ENCODE data around the gene PLA2G4E. TPM values are rescaled to one million over a fixed set of nuclear protein-coding genes. Genes with fewer than 3 reads are reported as not detected.

PLA2G4E gene
- total RNA-seq, 2 donors from 2014 or later: 0.11 TPM; not detected in 1

GRCh38 chr15:42034628-42035434 is 14.0 kb upstream of the PLA2G4E start:
- Histone ChIP-seq H3K36me3 (no peaks in the 10 kb centered on the region), H3K27me3 (no peaks in the 10 kb centered on the region), H3K4me1 (peaks cover 0 to 8% of the 10 kb centered on the region in 2 donors), H3K27ac (no peak overlapping the region), H3K9me3 (no peaks in the 10 kb centered on the region), H3K4me3 (no peak overlapping the region)
- no peak for TF ChIP-seq CTCF (IDR thresholded peaks at IDR 0.05)
- DNase-seq (ENCODE audit: low spot score): no peak

GRCh38 chr15:42033214-42033873 is 12.5 kb upstream of the PLA2G4E start:
- Histone ChIP-seq H3K4me1 (peaks cover 0 to 8% of the 10 kb centered on the region in 2 donors), H3K27me3 (no peaks in the 10 kb centered on the region), H3K9me3 (no peaks in the 10 kb centered on the region), H3K27ac (peak overlapping the region in 1 of 2 donors; percentile 32), H3K4me3 (no peak overlapping the region), H3K36me3 (no peaks in the 10 kb centered on the region)
- TF ChIP-seq CTCF (IDR thresholded peaks at IDR 0.05): no peak
- DNase-seq (ENCODE audit: low spot score): no peak

- H3K4me3 ChIP-seq: no peak overlapping the region
- TF ChIP-seq CTCF (IDR thresholded peaks at IDR 0.05): no peak
- H3K9me3 ChIP-seq: no peaks in the 10 kb centered on the region
- peaks cover 0 to 13% of the 10 kb centered on the region in 2 donors for H3K4me1 ChIP-seq
- peak overlapping the region in 1 of 2 donors; percentile 32 for H3K27ac ChIP-seq
- no peak for DNase-seq (ENCODE audit: low spot score)
- H3K27me3 ChIP-seq: no peaks in the 10 kb centered on the region
- H3K36me3 ChIP-seq: no peaks in the 10 kb centered on the region
Measured at GRCh38 chr15:42032376-42033213, 11.8 kb upstream of the PLA2G4E start.

GRCh38 chr15:42031198-42031915 is 10.5 kb upstream of the PLA2G4E start:
- Histone ChIP-seq H3K27ac (no peak overlapping the region), H3K4me1 (peaks cover 0 to 14% of the 10 kb centered on the region in 2 donors), H3K27me3 (no peaks in the 10 kb centered on the region), H3K4me3 (no peak overlapping the region), H3K9me3 (no peaks in the 10 kb centered on the region), H3K36me3 (no peaks in the 10 kb centered on the region)
- TF ChIP-seq CTCF (IDR thresholded peaks at IDR 0.05): no peak
- no peak for DNase-seq (ENCODE audit: low spot score)

GRCh38 chr15:42027521-42027920 is 6.7 kb upstream of the PLA2G4E start:
- no peak for DNase-seq (ENCODE audit: low spot score)
- Histone ChIP-seq H3K27ac (no peak overlapping the region), H3K4me3 (no peak overlapping the region), H3K27me3 (no peaks in the 10 kb centered on the region), H3K4me1 (peaks cover 0 to 9% of the 10 kb centered on the region in 2 donors), H3K9me3 (no peaks in the 10 kb centered on the region), H3K36me3 (no peaks in the 10 kb centered on the region)
- TF ChIP-seq CTCF (IDR thresholded peaks at IDR 0.05): no peak

All from right atrium auricular region (tissue), 2 donors.